ENCODE results near the gene CALML3. TPM values are rescaled to one million over a fixed set of nuclear protein-coding genes. Genes with fewer than 3 reads are reported as not detected.

Gene CALML3
- total RNA-seq, 3 donors from 2014 or later (not counting 1 experiment from before 2014, with no cell fraction given) = not detected

- H3K27ac Mint-ChIP-seq = no peak overlapping the region
- 81% methylated on average over 15 of the region's 17 CpGs for WGBS (ENCODE audit: insufficient coverage)
- intact Hi-C loops (cut with micrococcal nuclease) = no loop called here
- Histone ChIP-seq H3K4me3 (ENCODE audit: low read length) (no peak overlapping the region), H3K4me1 (ENCODE audit: control insufficient read depth, insufficient read depth, low read length) (peaks cover 22% of the 10 kb centered on the region), H3K36me3 (ENCODE audit: control insufficient read depth, insufficient read depth, low read length) (no peaks in the 10 kb centered on the region), H3K9me3 (ENCODE audit: control insufficient read depth, insufficient read depth, low read length) (no peaks in the 10 kb centered on the region), H3K27me3 (ENCODE audit: control insufficient read depth, insufficient read depth, low read length) (no peaks in the 10 kb centered on the region), H3K27ac (ENCODE audit: low read length) (no peak overlapping the region)
- H3K4me1 Mint-ChIP-seq = peaks cover 0 to 25% of the 10 kb centered on the region in 2 donors
- H3K9me3 Mint-ChIP-seq = no peaks in the 10 kb centered on the region
- no peaks in the 10 kb centered on the region for H3K36me3 Mint-ChIP-seq
- no peak overlapping the region for H3K4me3 Mint-ChIP-seq
- TF ChIP-seq CTCF (IDR thresholded peaks at IDR 0.05) = no peak
- DNase-seq (no peak), ATAC-seq (no peak)
- H3K27me3 Mint-ChIP-seq (ENCODE audit: low read depth in 2 of 2) = peaks cover 0 to 2% of the 10 kb centered on the region in 2 donors
These were observed 28.8 kb downstream of the CALML3 start for GRCh38 chr10:5553400-5554170.

- Mint-ChIP-seq H3K27ac (no peak overlapping the region), H3K36me3 (no peaks in the 10 kb centered on the region), H3K4me3 (no peak overlapping the region)
These were observed 30.3 kb downstream of the CALML3 start for GRCh38 chr10:5555021-5555510.

GRCh38 chr10:5555881-5556280, 31.1 kb downstream of the CALML3 start:
- Mint-ChIP-seq H3K4me3 (no peak overlapping the region), H3K27me3 (ENCODE audit: low read depth in 2 of 2) (peaks cover 0 to 2% of the 10 kb centered on the region in 2 donors), H3K4me1 (peaks cover 0 to 20% of the 10 kb centered on the region in 2 donors), H3K27ac (no peak overlapping the region), H3K9me3 (no peaks in the 10 kb centered on the region), H3K36me3 (no peaks in the 10 kb centered on the region)
- no peaks in the 10 kb centered on the region for H3K27me3 ChIP-seq (ENCODE audit: control insufficient read depth, insufficient read depth, low read length)
- ATAC-seq = no peak
- no peaks in the 10 kb centered on the region for H3K9me3 ChIP-seq (ENCODE audit: control insufficient read depth, insufficient read depth, low read length)
- H3K4me3 ChIP-seq (ENCODE audit: low read length) = no peak overlapping the region
- no peak for DNase-seq
- H3K36me3 ChIP-seq (ENCODE audit: control insufficient read depth, insufficient read depth, low read length) = no peaks in the 10 kb centered on the region
- intact Hi-C loops (cut with micrococcal nuclease) = no loop called here
- WGBS (ENCODE audit: insufficient coverage) = 91% methylated on average over 5 of the region's 5 CpGs
- no peak for TF ChIP-seq CTCF (IDR thresholded peaks at IDR 0.05)
- H3K4me1 ChIP-seq (ENCODE audit: control insufficient read depth, insufficient read depth, low read length) = peaks cover 15% of the 10 kb centered on the region
- no peak overlapping the region for H3K27ac ChIP-seq (ENCODE audit: low read length)

More at GRCh38 chr10:5555021-5555510, 30.3 kb downstream of the CALML3 start:
- no peak for DNase-seq
- no peak overlapping the region for H3K27ac ChIP-seq (ENCODE audit: low read length)
- no peaks in the 10 kb centered on the region for H3K27me3 ChIP-seq (ENCODE audit: control insufficient read depth, insufficient read depth, low read length)
- WGBS (ENCODE audit: insufficient coverage) = 89% methylated on average over 19 of the region's 19 CpGs
- H3K9me3 ChIP-seq (ENCODE audit: control insufficient read depth, insufficient read depth, low read length) = no peaks in the 10 kb centered on the region
- H3K9me3 Mint-ChIP-seq = no peaks in the 10 kb centered on the region
- peaks cover 15% of the 10 kb centered on the region for H3K4me1 ChIP-seq (ENCODE audit: control insufficient read depth, insufficient read depth, low read length)
- H3K36me3 ChIP-seq (ENCODE audit: control insufficient read depth, insufficient read depth, low read length) = no peaks in the 10 kb centered on the region
- H3K4me3 ChIP-seq (ENCODE audit: low read length) = no peak overlapping the region
- TF ChIP-seq CTCF (IDR thresholded peaks at IDR 0.05) = no peak
- peaks cover 0 to 2% of the 10 kb centered on the region in 2 donors for H3K27me3 Mint-ChIP-seq (ENCODE audit: low read depth in 2 of 2)
- peaks cover 0 to 25% of the 10 kb centered on the region in 2 donors for H3K4me1 Mint-ChIP-seq
- no peak for ATAC-seq
- intact Hi-C loops (cut with micrococcal nuclease) = no loop called here
